DOHH2 (cell line): ENCODE results near the gene UGT1A8.

Experiments used
- H3F3A ChIP-seq: fragments of 200-600 bp; sonication (generic), shearing (Covaris generic); 2 replicates; pipeline ENCODE4 v1.6.0; 2016; ENCODE audit warnings: antibody characterized with exemption, mild to moderate bottlenecking; ENCODE audit not compliant: control insufficient read depth, insufficient read depth
- H3K27ac ChIP-seq: fragments of 200-600 bp; sonication (generic); 2 replicates; pipeline ENCODE4 v1.5.1; 2014; ENCODE audit warnings: low read depth, mild to moderate bottlenecking, low read length, moderate library complexity
- H3K27me3 ChIP-seq: fragments of 200-600 bp; sonication (generic); 2 replicates; pipeline ENCODE4 v1.6.1; 2014; ENCODE audit warnings: mild to moderate bottlenecking, low read length, mixed read lengths; ENCODE audit not compliant: control insufficient read depth
- H3K36me3 ChIP-seq: fragments of 200-600 bp; sonication (generic); 2 replicates; pipeline ENCODE4 v1.6.1; 2014; ENCODE audit warnings: mild to moderate bottlenecking, low read length, moderate library complexity, mixed read lengths; ENCODE audit not compliant: control insufficient read depth
- H3K4me1 ChIP-seq: fragments of 200-600 bp; sonication (generic); 2 replicates; pipeline ENCODE4 v1.6.1; 2014; ENCODE audit warnings: mild to moderate bottlenecking, low read length, mixed read lengths; ENCODE audit not compliant: control insufficient read depth
- H3K4me2 ChIP-seq: fragments of 200-600 bp; sonication (generic); 2 replicates; pipeline ENCODE4 v1.6.0; 2014; ENCODE audit warnings: mild to moderate bottlenecking, low read length, moderate library complexity
- H3K4me3 ChIP-seq: fragments of 200-600 bp; sonication (generic); 2 replicates; pipeline ENCODE4 v1.5.1; 2014; ENCODE audit warnings: mild to moderate bottlenecking, low read length, mixed read lengths
- H3K79me2 ChIP-seq: fragments of 200-600 bp; sonication (generic); 2 replicates; pipeline ENCODE4 v1.6.1; 2014; ENCODE audit warnings: mild to moderate bottlenecking, low read length, mixed read lengths; ENCODE audit not compliant: control insufficient read depth
- H3K9me2 ChIP-seq: fragments of 200-600 bp; sonication (generic); replicated peaks from 2 replicates; pipeline ENCODE4 v1.6.1; 2014; ENCODE audit warnings: mild to moderate bottlenecking, low read length, mixed read lengths; ENCODE audit not compliant: control insufficient read depth
- H3K9me3 ChIP-seq: fragments of 200-600 bp; sonication (generic); 2 replicates; pipeline ENCODE4 v1.6.1; 2014; ENCODE audit warnings: antibody characterized with exemption, low read length, mixed read lengths; ENCODE audit not compliant: control insufficient read depth, insufficient read depth
- H4K20me1 ChIP-seq: fragments of 200-600 bp; sonication (generic); 2 replicates; pipeline ENCODE4 v1.6.0; 2014; ENCODE audit warnings: low read depth, mild to moderate bottlenecking, antibody characterized with exemption, low read length, moderate library complexity; ENCODE audit not compliant: control insufficient read depth, insufficient read depth
- CTCF ChIP-seq: fragments of 200-600 bp; sonication (generic); IDR thresholded peaks from one replicate; pipeline ENCODE4 v1.5.1; 2014; ENCODE audit warnings: antibody characterized with exemption, mild to moderate bottlenecking, low read depth, low read length; ENCODE audit not compliant: poor library complexity, severe bottlenecking
- EZH2phosphoT487 ChIP-seq: fragments of 200-600 bp; sonication (generic); IDR thresholded peaks from 2 replicates; pipeline ENCODE4 v1.6.1; 2017; ENCODE audit warnings: borderline replicate concordance, mild to moderate bottlenecking, antibody characterized with exemption, low read length, moderate library complexity, mixed read lengths

UGT1A8 gene

GRCh38 chr2:233780771-233781170 lies 163.3 kb downstream of the UGT1A8 start:
- Histone ChIP-seq H3K4me1 (no peaks in the 10 kb centered on the region), H3K4me3 (no peak overlapping the region), H3K9me3 (peaks cover 2% of the 10 kb centered on the region; the same call in 1 of the 2 replicates), H3K79me2 (no peaks in the 10 kb centered on the region), H4K20me1 (no peaks in the 10 kb centered on the region), H3K27ac (no peak overlapping the region), H3K36me3 (no peaks in the 10 kb centered on the region), H3K27me3 (0 out of 2 replicates have a peak, but pooled peaks cover 2% of the 10 kb centered on the region), H3K9me2 (no peaks in the 10 kb centered on the region), H3K4me2 (no peak overlapping the region), H3F3A (no peaks in the 10 kb centered on the region)
- TF ChIP-seq EZH2phosphoT487: no peak
- no peak for TF ChIP-seq CTCF

- no peaks in the 10 kb centered on the region for H3K9me2 ChIP-seq
- H3K4me1 ChIP-seq: peaks cover 5% of the 10 kb centered on the region; the same call in 1 of the 2 replicates
- H3F3A ChIP-seq: no peaks in the 10 kb centered on the region
- H3K4me3 ChIP-seq: no peak overlapping the region
- no peak overlapping the region for H3K27ac ChIP-seq
- no peaks in the 10 kb centered on the region for H4K20me1 ChIP-seq
- TF ChIP-seq EZH2phosphoT487: no peak
- no peaks in the 10 kb centered on the region for H3K27me3 ChIP-seq
- H3K79me2 ChIP-seq: no peaks in the 10 kb centered on the region
- no peak overlapping the region for H3K4me2 ChIP-seq
- no peaks in the 10 kb centered on the region for H3K9me3 ChIP-seq
- no peaks in the 10 kb centered on the region for H3K36me3 ChIP-seq
These were observed 172.1 kb downstream of the UGT1A8 start for GRCh38 chr2:233789554-233789953.

- no peak for TF ChIP-seq EZH2phosphoT487
- no peak for TF ChIP-seq CTCF
- Histone ChIP-seq H3K9me3 (no peaks in the 10 kb centered on the region), H3K27me3 (no peaks in the 10 kb centered on the region), H3K4me1 (peaks cover 5% of the 10 kb centered on the region; the same call in 1 of the 2 replicates), H4K20me1 (no peaks in the 10 kb centered on the region), H3F3A (no peaks in the 10 kb centered on the region), H3K79me2 (no peaks in the 10 kb centered on the region), H3K36me3 (no peaks in the 10 kb centered on the region), H3K27ac (no peak overlapping the region), H3K4me3 (no peak overlapping the region), H3K4me2 (no peak overlapping the region), H3K9me2 (no peaks in the 10 kb centered on the region)
These were observed 173.9 kb downstream of the UGT1A8 start for GRCh38 chr2:233791151-233791882.

- no peaks in the 10 kb centered on the region for H4K20me1 ChIP-seq
- H3K9me3 ChIP-seq: no peaks in the 10 kb centered on the region
- H3K4me3 ChIP-seq: no peak overlapping the region
- no peak for TF ChIP-seq CTCF
- TF ChIP-seq EZH2phosphoT487: no peak
- H3K36me3 ChIP-seq: no peaks in the 10 kb centered on the region
- H3K4me1 ChIP-seq: peaks cover 5% of the 10 kb centered on the region; the same call in 1 of the 2 replicates
- no peaks in the 10 kb centered on the region for H3K9me2 ChIP-seq
- H3K4me2 ChIP-seq: no peak overlapping the region
- H3K27me3 ChIP-seq: no peaks in the 10 kb centered on the region
- H3K79me2 ChIP-seq: no peaks in the 10 kb centered on the region
- H3K27ac ChIP-seq: no peak overlapping the region
- no peaks in the 10 kb centered on the region for H3F3A ChIP-seq
These were observed 174.5 kb downstream of the UGT1A8 start for GRCh38 chr2:233791883-233792329.
